SK-N-SH treated with all-trans-retinoic acid at 6 μM for 48 hours (cell line): Measurements from ENCODE around the gene SPRING1.

Experiments used
- ATAC-seq: fragments of 200-7000 bp; cut with Tn5 transposase; 3 replicates; pipeline ENCODE4 v1.9.1; 2020; ENCODE audit warnings: mild to moderate bottlenecking, moderate library complexity
- ARNTL ChIP-seq: fragments of 450-650 bp; formaldehyde crosslinking; IDR thresholded peaks from 2 replicates; pipeline ENCODE4 v1.5.0; 2020; ENCODE audit warnings: low read depth, mild to moderate bottlenecking, moderate library complexity, borderline replicate concordance
- CSDC2 ChIP-seq: fragments of 250-450 bp; sonication (Bioruptor Pico); IDR thresholded peaks from 2 replicates; pipeline ENCODE4 v1.5.0; 2020; ENCODE audit warnings: mild to moderate bottlenecking, moderate library complexity
- ESRRG ChIP-seq: fragments of 250-450 bp; sonication (Bioruptor Pico); IDR thresholded peaks from 2 replicates; pipeline ENCODE4 v1.6.1; 2021; ENCODE audit warnings: mild to moderate bottlenecking
- GLIS3 ChIP-seq: fragments of 250-450 bp; sonication (Bioruptor Pico); IDR thresholded peaks from 2 replicates; pipeline ENCODE4 v1.5.0; 2020; ENCODE audit warnings: mild to moderate bottlenecking, moderate library complexity
- OSR1 ChIP-seq: fragments of 250-450 bp; sonication (Bioruptor Pico); IDR thresholded peaks from 2 replicates; pipeline ENCODE4 v1.8.0; 2022; ENCODE audit warnings: moderate library complexity, mild to moderate bottlenecking, inconsistent platforms
- PPARA ChIP-seq: fragments of 250-450 bp; sonication (Bioruptor Pico); IDR thresholded peaks from 2 replicates; pipeline ENCODE4 v1.5.0; 2020; ENCODE audit warnings: mild to moderate bottlenecking, borderline replicate concordance
- RARB ChIP-seq: fragments of 250-450 bp; sonication (Bioruptor Pico); IDR thresholded peaks from 2 replicates; pipeline ENCODE4 v1.8.0; 2021; ENCODE audit warnings: mild to moderate bottlenecking, moderate library complexity
- SNAI2 ChIP-seq: fragments of 250-450 bp; sonication (Bioruptor Pico); IDR thresholded peaks from 2 replicates; pipeline ENCODE4 v1.5.0; 2020; ENCODE audit warnings: mild to moderate bottlenecking, moderate library complexity
- TCF4 ChIP-seq: fragments of 250-450 bp; sonication (Bioruptor Pico); IDR thresholded peaks from 2 replicates; pipeline ENCODE4 v1.8.0; 2021; ENCODE audit warnings: mild to moderate bottlenecking, moderate library complexity, borderline replicate concordance
- TOX ChIP-seq: fragments of 250-450 bp; sonication (Bioruptor Pico); IDR thresholded peaks from 2 replicates; pipeline ENCODE4 v1.8.0; 2021; ENCODE audit warnings: mild to moderate bottlenecking, moderate library complexity, borderline replicate concordance
- ZC3H10 ChIP-seq: fragments of 250-450 bp; sonication (Bioruptor Pico); IDR thresholded peaks from 2 replicates; pipeline ENCODE4 v1.5.1; 2021; ENCODE audit warnings: mild to moderate bottlenecking, moderate library complexity
- ZNF565 ChIP-seq: fragments of 450-650 bp; formaldehyde crosslinking; conservative IDR thresholded peaks from 2 replicates; pipeline ENCODE4 v1.5.0; 2020; ENCODE audit warnings: low read depth, mild to moderate bottlenecking, moderate library complexity
- ZNF70 ChIP-seq: fragments of 450-650 bp; formaldehyde crosslinking; IDR thresholded peaks from 2 replicates; pipeline ENCODE4 v1.5.0; 2020; ENCODE audit warnings: mild to moderate bottlenecking, moderate library complexity
- ZNF8 ChIP-seq: fragments of 450-650 bp; formaldehyde crosslinking; IDR thresholded peaks from 2 replicates; pipeline ENCODE4 v1.5.0; 2020; ENCODE audit warnings: mild to moderate bottlenecking, moderate library complexity
- TF ChIP-seq, protein P1 (sequence below): fragments of 250-450 bp; sonication (Bioruptor Pico); IDR thresholded peaks from 2 replicates; pipeline ENCODE4 v1.5.1; 2021; ENCODE audit warnings: mild to moderate bottlenecking, moderate library complexity
- TF ChIP-seq, protein P2 (sequence below): fragments of 250-450 bp; sonication (Bioruptor Pico); IDR thresholded peaks from 2 replicates; pipeline ENCODE4 v1.5.1; 2020; ENCODE audit warnings: low read depth, mild to moderate bottlenecking, moderate library complexity
- TF ChIP-seq, protein P3 (sequence below): fragments of 250-450 bp; sonication (Bioruptor Pico); IDR thresholded peaks from 2 replicates; pipeline ENCODE4 v1.8.0; 2020; ENCODE audit warnings: mild to moderate bottlenecking, moderate library complexity, borderline replicate concordance
- TF ChIP-seq, protein P4 (sequence below): fragments of 250-450 bp; sonication (Bioruptor Pico); IDR thresholded peaks from 2 replicates; pipeline ENCODE4 v1.5.0; 2020; ENCODE audit warnings: mild to moderate bottlenecking, moderate library complexity

SPRING1 gene

DNA sequence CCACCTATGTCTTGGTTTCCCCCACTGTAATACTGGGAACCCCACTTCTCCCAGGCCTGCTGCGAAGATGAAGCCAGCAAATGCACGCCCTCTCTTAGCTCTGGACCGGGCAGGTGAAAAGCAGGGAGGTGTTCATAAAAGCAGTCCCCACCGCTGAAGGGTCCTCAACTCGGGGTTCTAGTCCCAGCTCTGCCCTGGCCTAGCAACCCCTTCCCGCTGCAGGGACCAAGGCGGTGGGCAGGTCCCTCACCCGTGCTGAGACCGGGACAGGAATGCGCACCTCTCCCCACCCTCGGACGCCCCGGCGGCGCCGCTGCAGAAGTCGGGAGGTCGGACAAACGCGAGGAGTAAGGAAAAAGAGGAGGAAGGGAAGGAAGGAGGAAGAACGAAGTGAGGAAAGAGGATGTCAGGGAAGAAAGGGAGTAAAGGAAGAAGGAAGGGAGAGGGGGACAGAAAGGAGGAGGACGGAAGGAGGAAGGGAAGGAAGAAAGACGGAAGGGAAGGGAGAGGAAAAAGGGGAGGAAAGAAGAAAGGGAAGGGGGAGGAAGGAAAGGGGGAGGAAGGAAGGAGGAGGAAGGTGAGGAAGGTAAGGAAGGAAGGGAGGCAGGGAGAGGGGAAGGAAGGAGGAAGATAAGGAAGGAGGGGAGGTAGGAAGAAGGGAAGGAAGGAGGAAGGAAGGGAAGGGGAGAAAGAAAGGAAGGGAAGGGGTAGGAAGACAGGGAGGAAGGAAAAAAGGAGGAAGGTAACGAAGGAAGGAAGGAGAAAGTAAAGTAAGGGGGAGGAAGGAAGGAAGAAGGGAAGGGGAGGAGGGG is 701 bp downstream of the SPRING1 start (continued):
- TF ChIP-seq TOX (CRISPR knock-in tag) (no peak), RARB (CRISPR knock-in tag) (no peak), OSR1 (no peak)
- TF ChIP-seq, protein P1, sequence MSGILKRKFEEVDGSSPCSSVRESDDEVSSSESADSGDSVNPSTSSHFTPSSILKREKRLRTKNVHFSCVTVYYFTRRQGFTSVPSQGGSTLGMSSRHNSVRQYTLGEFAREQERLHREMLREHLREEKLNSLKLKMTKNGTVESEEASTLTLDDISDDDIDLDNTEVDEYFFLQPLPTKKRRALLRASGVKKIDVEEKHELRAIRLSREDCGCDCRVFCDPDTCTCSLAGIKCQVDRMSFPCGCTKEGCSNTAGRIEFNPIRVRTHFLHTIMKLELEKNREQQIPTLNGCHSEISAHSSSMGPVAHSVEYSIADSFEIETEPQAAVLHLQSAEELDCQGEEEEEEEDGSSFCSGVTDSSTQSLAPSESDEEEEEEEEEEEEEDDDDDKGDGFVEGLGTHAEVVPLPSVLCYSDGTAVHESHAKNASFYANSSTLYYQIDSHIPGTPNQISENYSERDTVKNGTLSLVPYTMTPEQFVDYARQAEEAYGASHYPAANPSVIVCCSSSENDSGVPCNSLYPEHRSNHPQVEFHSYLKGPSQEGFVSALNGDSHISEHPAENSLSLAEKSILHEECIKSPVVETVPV (CRISPR knock-in tag) = no peak
- TF ChIP-seq, protein P2, sequence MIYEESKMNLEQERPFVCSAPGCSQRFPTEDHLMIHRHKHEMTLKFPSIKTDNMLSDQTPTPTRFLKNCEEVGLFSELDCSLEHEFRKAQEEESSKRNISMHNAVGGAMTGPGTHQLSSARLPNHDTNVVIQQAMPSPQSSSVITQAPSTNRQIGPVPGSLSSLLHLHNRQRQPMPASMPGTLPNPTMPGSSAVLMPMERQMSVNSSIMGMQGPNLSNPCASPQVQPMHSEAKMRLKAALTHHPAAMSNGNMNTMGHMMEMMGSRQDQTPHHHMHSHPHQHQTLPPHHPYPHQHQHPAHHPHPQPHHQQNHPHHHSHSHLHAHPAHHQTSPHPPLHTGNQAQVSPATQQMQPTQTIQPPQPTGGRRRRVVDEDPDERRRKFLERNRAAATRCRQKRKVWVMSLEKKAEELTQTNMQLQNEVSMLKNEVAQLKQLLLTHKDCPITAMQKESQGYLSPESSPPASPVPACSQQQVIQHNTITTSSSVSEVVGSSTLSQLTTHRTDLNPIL (CRISPR knock-in tag) = no peak
- TF ChIP-seq, all 23 proteins: peak for 0

DNA sequence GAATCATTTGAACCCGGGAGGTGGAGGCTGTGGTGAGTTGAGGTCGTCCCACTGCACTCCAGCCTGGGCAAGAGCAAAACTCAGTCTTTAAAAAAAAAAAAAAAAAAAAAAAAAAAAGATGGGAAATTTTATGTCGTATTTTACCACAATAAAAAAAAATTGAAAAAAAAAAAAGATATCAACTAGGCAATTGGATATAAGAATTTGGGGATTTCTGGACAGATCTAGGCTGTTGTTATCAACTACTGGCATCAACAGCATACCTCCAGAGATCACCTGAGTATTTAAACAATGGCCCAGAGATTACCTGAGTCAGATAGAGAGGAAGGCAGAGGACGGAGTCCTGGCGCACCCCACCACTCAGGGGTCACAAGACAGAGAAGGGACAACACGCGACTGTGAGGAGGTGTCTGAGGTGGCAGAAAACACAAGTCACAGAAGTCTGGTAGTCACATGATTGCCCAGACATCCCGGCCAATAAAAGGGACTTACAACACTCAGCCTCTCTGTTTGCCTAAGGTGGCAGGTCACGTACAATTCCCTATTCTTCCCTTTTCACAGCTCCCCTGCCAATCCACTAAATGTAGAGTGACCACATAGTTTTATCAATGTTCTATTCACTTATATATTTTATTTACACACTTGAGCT is 1.8 kb downstream of the SPRING1 start:
- no peak for ATAC-seq
- no peak for TF ChIP-seq ARNTL
- TF ChIP-seq ZNF70 = no peak
- no peak for TF ChIP-seq GLIS3
- TF ChIP-seq RARB (CRISPR knock-in tag) = no peak
- TF ChIP-seq, protein P1 (CRISPR knock-in tag) = no peak
- TF ChIP-seq ESRRG (CRISPR knock-in tag) = no peak
- TF ChIP-seq ZNF565 (CRISPR knock-in tag) = no peak
- no peak for TF ChIP-seq TOX (CRISPR knock-in tag)
- TF ChIP-seq, protein P3, sequence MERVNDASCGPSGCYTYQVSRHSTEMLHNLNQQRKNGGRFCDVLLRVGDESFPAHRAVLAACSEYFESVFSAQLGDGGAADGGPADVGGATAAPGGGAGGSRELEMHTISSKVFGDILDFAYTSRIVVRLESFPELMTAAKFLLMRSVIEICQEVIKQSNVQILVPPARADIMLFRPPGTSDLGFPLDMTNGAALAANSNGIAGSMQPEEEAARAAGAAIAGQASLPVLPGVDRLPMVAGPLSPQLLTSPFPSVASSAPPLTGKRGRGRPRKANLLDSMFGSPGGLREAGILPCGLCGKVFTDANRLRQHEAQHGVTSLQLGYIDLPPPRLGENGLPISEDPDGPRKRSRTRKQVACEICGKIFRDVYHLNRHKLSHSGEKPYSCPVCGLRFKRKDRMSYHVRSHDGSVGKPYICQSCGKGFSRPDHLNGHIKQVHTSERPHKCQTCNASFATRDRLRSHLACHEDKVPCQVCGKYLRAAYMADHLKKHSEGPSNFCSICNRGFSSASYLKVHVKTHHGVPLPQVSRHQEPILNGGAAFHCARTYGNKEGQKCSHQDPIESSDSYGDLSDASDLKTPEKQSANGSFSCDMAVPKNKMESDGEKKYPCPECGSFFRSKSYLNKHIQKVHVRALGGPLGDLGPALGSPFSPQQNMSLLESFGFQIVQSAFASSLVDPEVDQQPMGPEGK (CRISPR knock-in tag) = no peak
- TF ChIP-seq, protein P2 (CRISPR knock-in tag) = no peak

DNA sequence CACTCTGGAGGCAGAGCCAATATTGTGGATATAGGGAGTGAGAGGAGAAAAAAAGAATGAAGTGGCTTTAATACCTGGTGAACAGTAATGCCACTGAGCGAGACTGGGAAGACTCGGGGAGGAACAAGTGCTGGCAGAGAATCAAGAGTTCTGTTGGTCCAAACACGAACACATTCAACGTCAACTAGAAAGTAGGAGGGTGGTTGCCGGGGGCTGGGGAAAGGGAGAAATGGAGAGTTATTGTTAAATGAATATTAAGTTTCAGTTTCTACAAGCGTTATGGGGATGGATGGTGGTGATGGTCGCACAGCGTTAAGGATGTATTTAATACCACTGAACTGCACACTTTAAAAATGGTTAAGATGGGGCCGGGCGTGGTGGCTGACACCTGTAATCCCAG is 2.8 kb downstream of the SPRING1 start:
- no peak for ATAC-seq
- TF ChIP-seq, protein P2 (CRISPR knock-in tag) = no peak
- TF ChIP-seq TOX (CRISPR knock-in tag) (no peak), ZC3H10 (CRISPR knock-in tag) (no peak), ZNF565 (CRISPR knock-in tag) (no peak), PPARA (CRISPR knock-in tag) (no peak), ZNF8 (no peak), OSR1 (no peak), CSDC2 (no peak), SNAI2 (CRISPR knock-in tag) (no peak), RARB (CRISPR knock-in tag) (no peak), TCF4 (no peak)
- TF ChIP-seq, protein P4, sequence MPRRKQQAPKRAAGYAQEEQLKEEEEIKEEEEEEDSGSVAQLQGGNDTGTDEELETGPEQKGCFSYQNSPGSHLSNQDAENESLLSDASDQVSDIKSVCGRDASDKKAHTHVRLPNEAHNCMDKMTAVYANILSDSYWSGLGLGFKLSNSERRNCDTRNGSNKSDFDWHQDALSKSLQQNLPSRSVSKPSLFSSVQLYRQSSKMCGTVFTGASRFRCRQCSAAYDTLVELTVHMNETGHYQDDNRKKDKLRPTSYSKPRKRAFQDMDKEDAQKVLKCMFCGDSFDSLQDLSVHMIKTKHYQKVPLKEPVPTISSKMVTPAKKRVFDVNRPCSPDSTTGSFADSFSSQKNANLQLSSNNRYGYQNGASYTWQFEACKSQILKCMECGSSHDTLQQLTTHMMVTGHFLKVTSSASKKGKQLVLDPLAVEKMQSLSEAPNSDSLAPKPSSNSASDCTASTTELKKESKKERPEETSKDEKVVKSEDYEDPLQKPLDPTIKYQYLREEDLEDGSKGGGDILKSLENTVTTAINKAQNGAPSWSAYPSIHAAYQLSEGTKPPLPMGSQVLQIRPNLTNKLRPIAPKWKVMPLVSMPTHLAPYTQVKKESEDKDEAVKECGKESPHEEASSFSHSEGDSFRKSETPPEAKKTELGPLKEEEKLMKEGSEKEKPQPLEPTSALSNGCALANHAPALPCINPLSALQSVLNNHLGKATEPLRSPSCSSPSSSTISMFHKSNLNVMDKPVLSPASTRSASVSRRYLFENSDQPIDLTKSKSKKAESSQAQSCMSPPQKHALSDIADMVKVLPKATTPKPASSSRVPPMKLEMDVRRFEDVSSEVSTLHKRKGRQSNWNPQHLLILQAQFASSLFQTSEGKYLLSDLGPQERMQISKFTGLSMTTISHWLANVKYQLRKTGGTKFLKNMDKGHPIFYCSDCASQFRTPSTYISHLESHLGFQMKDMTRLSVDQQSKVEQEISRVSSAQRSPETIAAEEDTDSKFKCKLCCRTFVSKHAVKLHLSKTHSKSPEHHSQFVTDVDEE (CRISPR knock-in tag) = no peak
- TF ChIP-seq, protein P1 (CRISPR knock-in tag) = no peak
- TF ChIP-seq, protein P3 (CRISPR knock-in tag) = no peak
